ENCODE data around the gene IFRD2.
"Not testable (repeated sequence)": the region's sequence is repeated elsewhere in the genome, so short reads cannot be mapped to it uniquely, and the experiment has no call there.

IFRD2 gene

DNA sequence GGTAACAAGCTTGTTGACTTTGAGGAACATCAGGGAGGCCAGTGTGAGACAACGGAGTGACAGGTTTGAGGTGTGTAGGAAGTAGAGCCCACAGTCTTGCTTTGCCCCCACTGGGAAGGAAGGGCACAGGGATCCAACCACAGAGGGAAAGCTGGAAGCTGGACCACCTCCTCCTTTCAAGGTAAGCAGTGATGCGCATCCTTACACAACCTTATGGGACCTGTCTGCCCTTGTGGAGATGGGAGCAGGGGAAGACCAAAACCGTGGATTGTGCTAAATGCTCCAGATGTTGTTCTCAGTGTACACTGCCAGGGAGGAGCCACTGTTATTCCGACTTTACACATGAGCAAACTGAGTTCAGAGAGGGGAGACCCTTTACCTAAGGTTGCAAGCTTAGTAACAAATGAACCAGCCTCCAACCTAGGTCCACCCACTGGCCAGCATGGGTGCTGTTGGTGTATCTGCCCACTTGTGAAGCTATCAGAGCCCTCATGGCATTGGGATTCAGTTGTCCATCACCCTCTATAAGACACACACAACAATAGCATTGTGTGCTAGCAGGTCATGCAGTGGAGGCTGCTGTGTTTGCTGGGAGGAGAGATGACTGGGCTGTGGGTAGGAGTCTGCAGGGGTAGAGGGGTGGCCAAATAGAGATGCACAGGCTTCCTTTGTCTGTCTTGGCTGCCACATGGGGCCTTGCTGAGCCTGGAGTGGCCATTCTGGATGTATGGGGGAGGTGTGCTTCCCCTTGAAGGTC, 13.9 kb downstream of the IFRD2 start:
- DNase-seq: no peak

DNA sequence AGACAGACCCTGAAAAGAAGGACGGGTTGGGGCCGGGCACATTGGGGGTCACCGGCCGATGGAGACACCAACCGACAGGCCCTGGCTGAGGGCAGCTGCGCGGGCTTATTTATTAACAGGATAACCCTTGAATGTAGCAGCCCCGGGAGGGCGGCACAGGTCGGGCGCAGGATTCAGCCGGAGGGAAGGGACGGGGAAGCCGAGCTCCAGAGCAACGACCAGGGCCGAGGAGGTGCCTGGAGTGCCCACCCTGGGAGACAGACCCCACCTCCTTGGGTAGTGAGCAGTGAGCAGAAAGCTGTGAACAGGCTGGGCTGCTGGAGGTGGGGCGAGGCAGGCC, 15.5 kb downstream of the IFRD2 start:
- no peak for DNase-seq

DNA sequence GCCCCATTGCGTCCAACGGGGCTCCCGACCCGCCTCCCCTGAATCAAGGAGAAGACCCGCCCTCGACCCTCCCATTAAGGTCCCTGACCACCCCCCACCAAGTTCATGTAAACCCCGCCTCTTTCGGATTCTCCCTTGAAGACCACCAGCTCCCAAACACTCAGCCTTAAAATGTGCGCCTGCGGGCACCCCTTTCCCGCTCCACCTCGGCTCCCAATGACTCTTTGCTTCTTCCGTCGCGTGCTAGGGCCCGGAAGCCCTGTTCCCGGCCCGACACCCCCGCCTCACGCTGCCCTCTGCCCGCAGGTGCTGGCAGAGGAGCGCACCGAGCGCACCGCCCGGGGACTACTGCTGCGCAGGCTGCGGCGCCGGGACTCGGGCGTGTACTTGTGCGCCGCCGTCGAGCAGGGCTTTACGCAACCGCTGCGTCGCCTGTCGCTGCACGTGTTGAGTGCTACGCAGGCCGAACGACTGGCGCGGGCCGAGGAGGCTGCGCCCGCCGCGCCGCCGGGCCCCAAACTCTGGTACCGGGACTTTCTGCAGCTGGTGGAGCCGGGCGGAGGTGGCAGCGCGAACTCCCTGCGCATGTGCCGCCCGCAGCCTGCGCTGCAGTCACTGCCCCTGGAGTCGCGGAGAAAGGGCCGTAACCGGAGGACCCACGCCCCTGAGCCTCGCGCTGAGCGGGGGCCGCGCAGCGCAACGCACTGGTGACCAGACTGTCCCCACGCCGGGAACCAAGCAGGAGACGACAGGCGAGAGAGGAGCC, 16.1 kb downstream of the IFRD2 start:
- DNase-seq: no peak

DNA sequence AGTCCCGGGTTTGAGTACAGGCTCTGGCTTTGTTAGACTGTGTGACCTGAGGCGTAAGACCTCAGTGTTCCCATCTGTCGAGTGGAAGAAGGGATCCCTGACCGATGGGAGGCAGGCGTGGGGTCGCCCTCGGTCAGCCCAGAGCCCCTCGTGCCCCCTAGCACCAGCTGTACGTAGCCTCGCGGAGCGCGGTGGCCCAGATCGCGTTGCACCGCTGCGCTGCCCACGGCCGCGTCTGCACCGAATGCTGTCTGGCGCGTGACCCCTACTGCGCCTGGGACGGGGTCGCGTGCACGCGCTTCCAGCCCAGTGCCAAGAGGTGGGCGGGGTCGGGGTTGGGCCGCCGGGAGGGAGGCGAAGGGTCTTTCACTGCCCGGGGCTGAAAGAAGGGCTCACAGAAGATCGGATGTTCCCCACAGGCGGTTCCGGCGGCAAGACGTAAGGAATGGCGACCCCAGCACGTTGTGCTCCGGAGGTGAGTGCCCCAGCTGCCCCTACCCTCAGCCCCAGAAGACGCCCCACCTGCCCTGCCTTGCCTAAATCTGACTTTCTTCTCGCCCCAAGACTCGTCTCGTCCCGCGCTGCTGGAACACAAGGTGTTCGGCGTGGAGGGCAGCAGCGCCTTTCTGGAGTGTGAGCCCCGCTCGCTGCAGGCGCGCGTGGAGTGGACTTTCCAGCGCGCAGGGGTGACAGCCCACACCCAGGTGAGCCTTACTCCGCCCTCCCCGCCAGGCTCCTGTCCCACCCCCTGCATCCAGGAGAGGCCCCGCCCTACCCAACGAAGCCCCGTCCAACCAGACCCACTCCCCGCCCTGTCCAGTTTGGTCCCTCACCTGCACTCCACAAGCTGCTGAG, 16.9 kb downstream of the IFRD2 start:
- no peak for DNase-seq

DNA sequence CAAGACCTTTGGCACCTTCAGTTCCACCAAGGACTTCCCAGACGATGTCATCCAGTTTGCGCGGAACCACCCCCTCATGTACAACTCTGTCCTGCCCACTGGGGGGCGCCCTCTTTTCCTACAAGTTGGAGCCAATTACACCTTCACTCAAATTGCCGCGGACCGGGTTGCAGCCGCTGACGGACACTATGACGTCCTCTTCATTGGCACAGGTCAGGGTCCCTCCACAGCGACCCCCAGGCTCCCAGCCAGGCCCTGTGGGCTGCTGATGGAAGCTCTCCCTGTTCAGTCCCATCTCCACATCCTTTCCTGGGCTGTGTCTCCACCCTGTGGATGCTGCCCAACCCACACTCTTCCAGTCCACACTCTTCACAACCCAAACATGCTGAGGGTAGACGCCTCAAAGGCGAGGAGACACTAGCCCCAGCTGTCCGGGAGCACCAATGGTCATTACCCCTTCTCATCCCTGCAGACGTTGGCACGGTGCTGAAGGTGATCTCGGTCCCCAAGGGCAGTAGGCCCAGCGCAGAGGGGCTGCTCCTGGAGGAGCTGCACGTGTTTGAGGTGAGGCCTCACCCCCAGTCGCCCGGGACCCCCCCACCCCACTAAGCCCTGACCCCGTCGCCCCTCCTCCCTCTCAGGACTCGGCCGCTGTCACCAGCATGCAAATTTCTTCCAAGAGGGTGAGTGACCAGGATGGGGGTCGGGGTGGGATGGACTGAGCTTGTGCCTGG, 17.7 kb downstream of the IFRD2 start:
- peak; percentile 20 for DNase-seq

DNA sequence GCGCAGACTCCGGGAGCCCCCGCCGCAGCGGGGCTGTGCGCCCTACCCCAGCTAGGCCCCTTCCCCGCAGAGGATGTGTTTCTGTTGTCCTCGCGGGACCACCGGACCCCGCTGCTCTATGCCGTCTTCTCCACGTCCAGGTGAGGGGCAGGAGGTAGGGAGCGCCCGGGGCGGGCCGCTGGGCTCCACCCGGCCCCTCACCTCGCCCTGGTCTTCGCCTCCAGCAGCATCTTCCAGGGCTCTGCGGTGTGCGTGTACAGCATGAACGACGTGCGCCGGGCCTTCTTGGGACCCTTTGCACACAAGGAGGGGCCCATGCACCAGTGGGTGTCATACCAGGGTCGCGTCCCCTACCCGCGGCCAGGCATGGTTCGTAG, 18.6 kb downstream of the IFRD2 start:
- no peak for DNase-seq

DNA sequence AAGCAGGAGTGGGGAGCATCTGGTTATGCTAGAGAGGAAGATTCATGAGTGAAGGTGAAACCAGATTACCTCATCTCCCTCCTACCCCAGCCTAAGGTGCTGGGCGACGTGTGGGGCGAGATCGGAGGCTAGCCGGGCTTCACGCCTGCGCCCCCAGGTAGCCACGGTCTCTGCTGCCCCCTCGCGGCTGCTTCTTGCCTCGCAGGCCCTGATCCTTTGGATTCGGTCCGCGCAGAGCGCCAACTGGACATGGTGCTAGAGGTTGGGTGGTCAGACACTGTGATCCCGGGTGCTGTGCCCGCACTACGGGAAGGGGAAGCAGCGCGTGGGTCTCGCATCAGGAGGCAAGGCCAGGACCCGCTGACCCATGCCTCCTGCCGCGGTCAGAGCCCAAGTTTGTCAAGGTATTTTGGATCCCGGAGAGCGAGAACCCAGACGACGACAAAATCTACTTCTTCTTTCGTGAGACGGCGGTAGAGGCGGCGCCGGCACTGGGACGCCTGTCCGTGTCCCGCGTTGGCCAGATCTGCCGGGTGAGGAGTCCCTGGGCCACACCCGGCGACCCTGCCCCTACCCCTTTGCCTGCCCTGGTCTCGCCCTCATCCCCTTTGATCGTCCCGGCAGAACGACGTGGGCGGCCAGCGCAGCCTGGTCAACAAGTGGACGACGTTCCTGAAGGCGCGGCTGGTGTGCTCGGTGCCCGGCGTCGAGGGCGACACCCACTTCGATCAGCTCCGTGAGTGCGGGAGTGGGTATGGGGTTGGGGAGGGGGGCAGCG, 19.1 kb downstream of the IFRD2 start:
- DNase-seq: peak; percentile 4

DNA sequence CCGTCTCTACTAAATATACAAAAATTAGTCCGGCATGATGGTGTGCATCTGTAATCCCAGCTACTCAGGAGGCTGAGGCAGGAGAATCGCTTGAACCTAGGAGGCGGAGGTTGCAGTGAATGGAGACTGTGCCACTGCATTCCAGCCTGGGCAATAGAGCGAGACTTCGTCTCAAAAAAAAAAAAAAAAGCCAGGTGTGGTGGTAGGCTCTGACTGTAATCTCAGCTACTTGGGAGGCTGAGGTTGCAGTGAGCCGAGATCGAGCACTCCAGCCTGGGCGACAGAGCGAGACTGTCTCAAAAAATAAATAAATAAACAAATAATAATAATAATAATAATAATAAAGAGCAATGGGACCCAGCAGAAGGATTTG, 19.7 kb downstream of the IFRD2 start:
- not testable (repeated sequence) for DNase-seq

DNA sequence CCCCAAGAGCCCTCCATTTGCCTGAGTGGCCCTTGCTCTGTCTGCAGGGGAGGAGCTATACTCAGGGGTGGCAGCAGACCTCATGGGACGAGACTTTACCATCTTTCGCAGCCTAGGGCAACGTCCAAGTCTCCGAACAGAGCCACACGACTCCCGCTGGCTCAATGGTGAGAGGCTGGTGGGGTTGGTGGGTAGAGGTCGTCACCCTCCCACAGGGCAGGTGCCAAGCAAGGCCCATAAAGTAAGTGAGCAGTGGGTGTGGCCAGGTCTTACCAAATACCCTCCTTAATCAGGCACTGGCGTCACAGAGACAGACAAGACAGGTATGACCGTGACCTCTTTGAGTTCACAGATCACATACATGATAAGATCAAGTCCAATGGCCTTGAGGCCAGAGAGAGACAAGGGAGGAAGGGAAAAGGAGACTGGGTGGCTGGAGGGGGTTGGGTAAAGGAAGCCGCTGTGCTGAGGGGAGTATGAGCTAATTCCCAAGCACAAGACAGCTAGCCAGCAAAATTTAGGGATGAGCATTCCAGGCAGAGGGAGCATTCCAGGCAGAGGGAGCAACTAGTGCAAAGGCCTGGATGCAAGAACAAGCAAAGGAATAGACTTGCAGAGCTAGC, 20.8 kb downstream of the IFRD2 start:
- DNase-seq: no peak

DNA sequence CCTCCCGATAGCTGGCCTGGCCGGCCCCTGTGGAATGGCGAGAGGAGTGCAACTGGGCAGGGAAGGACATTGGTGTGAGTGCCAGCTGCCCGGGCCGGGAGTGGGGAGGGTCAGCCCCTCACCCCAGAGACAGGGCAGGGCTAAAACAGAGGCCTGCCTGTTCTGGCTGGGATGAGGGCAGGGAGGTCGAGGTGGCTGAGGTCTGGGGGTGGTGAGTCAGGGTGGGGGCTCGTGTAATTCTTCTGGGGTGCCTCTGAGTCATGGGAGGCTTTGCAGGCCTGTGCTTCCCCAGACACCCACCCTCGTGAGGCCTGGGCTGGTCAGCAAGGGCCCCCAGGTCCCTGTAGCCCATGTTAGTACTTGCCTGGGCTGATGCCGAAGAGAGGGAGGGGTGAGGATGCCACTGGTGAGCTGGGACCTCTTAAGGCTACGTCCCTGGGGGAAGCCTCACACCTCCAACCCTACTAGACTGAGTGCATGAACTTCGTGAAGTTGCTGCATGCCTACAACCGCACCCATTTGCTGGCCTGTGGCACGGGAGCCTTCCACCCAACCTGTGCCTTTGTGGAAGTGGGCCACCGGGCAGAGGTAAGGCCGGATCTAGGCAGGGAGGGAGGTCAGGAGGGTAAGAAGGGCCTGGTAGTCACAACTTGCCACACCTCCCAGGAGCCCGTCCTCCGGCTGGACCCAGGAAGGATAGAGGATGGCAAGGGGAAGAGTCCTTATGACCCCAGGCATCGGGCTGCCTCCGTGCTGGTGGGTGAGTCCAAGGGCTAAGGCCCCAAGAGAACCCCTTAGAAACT, 21.6 kb downstream of the IFRD2 start:
- no peak for DNase-seq

DNA sequence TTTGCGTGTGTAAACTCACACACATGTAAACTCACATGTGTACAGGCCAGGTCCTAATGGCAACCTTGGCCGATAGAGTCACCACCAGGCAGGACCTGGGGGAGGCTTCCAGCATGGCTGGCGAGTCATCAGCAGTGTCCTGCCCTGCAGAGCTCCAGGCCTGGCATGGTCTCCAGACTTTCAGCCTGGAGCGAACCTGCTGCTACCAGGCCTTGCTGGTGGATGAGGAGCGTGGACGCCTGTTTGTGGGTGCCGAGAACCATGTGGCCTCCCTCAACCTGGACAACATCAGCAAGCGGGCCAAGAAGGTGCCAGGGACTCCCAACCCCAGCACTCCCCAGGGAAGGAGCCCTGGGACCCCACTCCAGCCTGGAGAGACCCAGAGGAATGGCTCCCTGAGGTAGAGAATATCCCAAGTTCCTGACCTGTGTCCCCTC, 22.2 kb downstream of the IFRD2 start:
- DNase-seq: no peak

DNA sequence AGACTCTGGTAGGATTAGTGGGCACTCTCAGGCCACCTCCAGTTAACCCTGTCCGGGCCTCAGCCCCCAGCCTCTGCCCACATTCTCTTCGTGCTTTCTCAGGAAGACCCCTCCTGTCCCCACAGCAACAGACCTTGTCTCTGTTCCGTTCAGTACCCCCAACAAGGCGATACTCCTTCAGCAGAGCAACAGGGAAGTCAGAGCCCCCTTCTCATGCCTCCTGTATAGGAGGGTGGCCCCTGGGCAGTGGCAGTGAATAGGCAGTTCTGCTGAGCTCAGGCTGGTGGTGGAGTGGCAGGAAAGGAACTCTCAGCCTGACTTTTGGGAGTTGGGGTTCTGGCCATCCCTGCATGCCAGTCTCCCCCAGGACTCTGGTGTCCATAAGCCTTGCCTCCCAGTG, 22.8 kb downstream of the IFRD2 start:
- DNase-seq: no peak

DNA sequence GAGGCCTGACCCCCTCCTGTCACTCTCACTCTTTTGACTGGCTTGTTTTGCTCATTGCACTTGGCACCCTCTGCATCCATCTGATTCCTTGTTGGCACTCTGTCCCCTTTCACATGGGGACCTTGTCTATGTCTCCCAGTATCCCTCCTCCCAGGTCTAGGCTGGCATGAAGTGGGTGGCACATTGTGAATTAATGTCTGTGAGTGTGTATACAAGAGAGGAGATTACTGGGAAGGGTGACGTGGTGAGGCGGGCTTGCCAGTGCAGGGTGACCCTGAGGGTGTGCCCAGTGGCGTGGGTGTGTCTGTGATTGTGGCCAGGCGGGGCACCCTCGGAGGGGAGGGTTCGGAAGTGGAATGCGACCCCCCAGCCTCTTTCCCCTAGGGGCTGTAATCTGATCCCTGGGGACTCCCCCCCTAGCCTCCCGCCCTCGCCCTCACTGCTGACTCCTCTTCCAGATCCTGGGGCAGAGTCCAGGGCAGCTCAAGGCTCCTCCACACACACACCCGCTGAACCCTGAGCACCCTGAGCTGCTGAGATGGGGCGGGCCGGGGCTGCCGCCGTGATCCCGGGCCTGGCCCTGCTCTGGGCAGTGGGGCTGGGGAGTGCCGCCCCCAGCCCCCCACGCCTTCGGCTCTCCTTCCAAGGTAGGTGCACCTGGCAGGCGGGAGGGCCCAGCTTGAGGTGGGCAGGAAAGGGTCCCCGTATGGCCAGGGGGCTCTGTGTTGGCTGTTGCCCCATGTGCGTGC, 23.4 kb downstream of the IFRD2 start, which contains the start of gene SEMA3B:
Gene SEMA3B, plus strand, starts transcription at position 445 of the 749 bp plus-strand sequence. Its CDS starts 94 bp downstream, at position 539.
- DNase-seq: no peak

DNA sequence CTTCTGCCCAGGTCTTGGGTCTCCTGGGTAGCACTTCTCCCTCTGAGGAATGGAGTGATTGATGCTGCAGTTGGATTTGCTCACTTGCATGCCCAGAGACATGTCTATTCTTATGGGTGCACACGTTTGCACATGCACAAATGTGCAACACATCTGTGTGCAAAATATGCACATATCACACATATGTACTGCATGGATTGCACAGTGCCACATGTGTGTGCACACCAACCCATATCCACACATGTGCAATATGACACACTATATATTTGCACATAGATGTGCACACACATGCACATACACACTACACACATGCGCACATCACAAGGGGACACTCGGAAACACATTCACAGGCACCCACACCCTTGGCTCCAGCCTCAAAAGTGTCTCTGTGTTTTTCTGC, 24.0 kb downstream of the IFRD2 start:
- DNase-seq: no peak

DNA sequence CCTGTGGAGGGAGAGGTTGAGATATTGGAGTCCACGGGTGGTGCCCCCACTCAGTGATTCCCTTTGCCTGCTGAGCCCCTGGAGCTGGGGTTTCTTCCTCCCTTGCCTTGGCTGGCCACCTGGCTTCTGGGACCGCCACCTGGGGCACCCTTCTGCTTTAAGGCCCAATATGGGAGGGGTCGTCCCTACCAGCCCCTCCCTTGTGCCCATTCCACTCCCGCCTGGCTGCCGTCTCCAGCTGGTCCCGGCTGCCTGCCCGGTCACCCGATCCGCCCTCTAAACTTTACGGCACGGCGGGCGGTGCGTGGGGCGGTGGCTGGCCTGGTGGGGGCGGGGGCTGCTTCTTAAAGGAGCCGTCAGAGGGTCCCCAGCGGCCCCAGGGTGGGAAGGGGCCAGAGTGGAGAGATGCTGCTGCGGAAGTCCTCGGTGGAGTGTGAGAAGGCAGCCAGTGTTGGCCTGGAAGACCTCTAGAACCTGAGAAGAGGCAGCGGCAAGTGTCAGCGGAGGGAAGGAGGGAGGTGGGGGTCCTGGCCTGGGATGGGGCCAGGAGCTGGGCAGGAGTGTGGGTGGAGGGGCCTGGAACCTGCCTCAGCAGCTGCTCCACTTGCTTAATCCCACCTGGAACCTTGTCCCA, 24.8 kb downstream of the IFRD2 start:
- no peak for DNase-seq

DNA sequence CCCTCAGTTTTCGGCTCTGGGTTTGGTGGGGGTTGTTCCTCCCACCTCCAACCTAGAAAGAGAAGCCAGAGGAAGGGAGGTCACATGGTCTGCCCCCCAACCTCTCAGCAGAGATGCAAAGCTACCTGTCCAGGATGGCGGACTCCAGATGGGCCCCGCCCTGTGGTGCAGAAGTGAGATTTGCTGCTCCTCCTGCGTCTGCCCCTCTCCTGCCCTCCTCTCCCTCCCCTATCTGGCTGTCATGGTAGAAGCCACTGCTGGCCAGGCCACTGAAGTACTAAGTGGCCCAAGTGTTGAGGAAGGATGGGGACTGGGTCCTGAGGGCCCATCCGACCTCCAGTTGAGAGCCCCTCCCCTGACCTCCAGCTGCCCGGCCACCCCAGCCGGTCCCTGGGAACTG, 25.4 kb downstream of the IFRD2 start:
- DNase-seq: no peak

DNA sequence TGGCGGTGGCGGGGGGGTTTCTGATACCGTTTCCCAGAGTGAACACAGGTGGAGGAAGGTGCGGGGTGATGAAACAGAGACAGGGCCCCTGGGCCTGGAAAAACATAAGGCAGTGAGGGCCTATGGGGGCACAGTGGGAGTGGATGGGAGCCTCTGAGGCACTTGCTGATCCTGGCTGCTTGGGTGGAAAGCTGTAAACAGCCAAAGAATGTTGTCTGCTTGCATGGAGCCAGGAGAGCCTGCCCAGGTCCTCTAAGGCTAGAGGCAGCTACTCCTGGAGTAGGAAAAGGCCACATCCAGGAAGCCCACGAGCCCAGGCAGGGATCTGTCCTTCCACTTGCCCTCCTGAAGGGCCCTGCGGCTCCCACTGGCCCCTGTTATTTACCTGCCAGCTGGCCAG, 26.2 kb downstream of the IFRD2 start:
- no peak for DNase-seq

DNA sequence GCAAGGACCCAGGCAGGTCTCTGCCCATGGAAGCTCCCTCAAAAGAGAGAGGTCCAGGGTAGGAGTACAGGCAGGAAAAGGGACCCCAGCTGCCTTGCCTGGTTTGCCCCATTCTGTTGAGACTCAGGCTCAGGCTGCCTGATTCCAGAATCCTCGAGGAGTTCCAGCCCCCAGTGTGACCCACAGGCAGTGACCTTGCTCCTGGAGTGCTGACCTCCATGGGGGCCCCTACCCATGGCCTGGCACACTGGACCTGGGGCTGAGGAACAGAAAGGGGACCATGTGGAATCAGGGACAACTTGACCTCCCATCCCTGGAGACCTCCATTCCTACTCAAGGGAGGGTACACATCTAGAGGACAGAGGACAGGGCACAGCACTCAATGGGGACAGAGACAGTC, 26.7 kb downstream of the IFRD2 start:
- DNase-seq: no peak

DNA sequence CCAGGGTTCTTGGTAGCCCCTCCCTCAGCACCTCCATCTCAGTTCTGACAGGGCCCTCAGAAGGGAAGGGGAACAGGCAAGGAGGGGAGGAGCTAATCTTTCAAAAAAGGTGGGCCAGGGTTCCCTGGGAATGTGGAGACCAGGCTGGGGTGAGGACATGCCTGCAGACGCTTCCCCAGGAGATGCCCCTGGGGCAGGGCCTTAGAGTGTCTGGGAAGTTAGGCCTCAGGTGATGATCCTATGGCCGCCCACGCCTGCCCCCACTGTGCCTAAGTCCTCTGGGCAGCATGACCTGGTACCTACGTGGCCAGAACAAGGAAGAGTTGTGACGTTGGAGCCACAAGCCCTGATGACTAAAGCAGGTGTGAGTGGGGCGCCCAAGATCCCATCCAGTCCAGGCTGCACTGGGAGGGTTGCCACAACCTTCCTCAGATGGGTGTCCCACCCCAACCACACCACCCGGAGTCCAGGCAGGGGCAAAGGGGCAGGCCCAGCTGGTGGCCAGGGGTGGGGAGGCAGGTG, 27.2 kb downstream of the IFRD2 start:
- no peak for DNase-seq

Data from DMS153 (cell line).